ENCODE results near the gene GRM8.

Gene GRM8

GRCh38 chr7:126495001-126495400 is 757.7 kb downstream of the GRM8 start:
- DNase-seq = no peak

- DNase-seq = no peak
Observed at GRCh38 chr7:126493801-126494200, 758.9 kb downstream of the GRM8 start.

- no peak for DNase-seq
Observed at GRCh38 chr7:126489874-126490273, 762.9 kb downstream of the GRM8 start.

GRCh38 chr7:126487728-126488442 is 764.9 kb downstream of the GRM8 start:
- no peak for DNase-seq

GRCh38 chr7:126486806-126487205 is 765.9 kb downstream of the GRM8 start:
- no peak for DNase-seq

- no peak for DNase-seq
Observed at GRCh38 chr7:126485791-126486190, 767.0 kb downstream of the GRM8 start.

GRCh38 chr7:126483972-126484371 is 768.8 kb downstream of the GRM8 start:
- DNase-seq = no peak

- DNase-seq = no peak
Observed at GRCh38 chr7:126472825-126473224, 779.9 kb downstream of the GRM8 start.

GRCh38 chr7:126462405-126462804 is 790.3 kb downstream of the GRM8 start:
- no peak for DNase-seq

- no peak for DNase-seq
Observed at GRCh38 chr7:126460664-126461063, 792.1 kb downstream of the GRM8 start.

GRCh38 chr7:126453104-126453503 is 799.6 kb downstream of the GRM8 start:
- no peak for DNase-seq

- DNase-seq = no peak
Observed at GRCh38 chr7:126450269-126450671, 802.5 kb downstream of the GRM8 start.

- no peak for DNase-seq
Observed at GRCh38 chr7:126449611-126450268, 803.0 kb downstream of the GRM8 start.

- no peak for DNase-seq
Observed at GRCh38 chr7:126447984-126448383, 804.8 kb downstream of the GRM8 start.

GRCh38 chr7:126445991-126446390 is 806.8 kb downstream of the GRM8 start:
- no peak for DNase-seq

- no peak for DNase-seq
Observed at GRCh38 chr7:126443951-126444350, 808.8 kb downstream of the GRM8 start.

GRCh38 chr7:126442908-126443307 is 809.8 kb downstream of the GRM8 start:
- no peak for DNase-seq

GRCh38 chr7:126441745-126442144 is 811.0 kb downstream of the GRM8 start:
- no peak for DNase-seq

GRCh38 chr7:126440542-126440941 is 812.2 kb downstream of the GRM8 start:
- DNase-seq = no peak

GRCh38 chr7:126436213-126436868 is 816.4 kb downstream of the GRM8 start:
- no peak for DNase-seq

GRCh38 chr7:126426652-126427051 is 826.1 kb downstream of the GRM8 start:
- no peak for DNase-seq

GRCh38 chr7:126424985-126425384 is 827.8 kb downstream of the GRM8 start:
- DNase-seq = no peak

GRCh38 chr7:126419047-126419446 is 833.7 kb downstream of the GRM8 start:
- DNase-seq = no peak

- DNase-seq = no peak
Observed at GRCh38 chr7:126411821-126412383, 840.8 kb downstream of the GRM8 start.

Data from NCI-H2029 (cell line).